ENCODE data around the gene SYTL3. TPM values are rescaled to one million over a fixed set of nuclear protein-coding genes. Genes with fewer than 3 reads are reported as not detected.

The SYTL3 gene
- total and polyA plus RNA-seq, 9 of the 15 experiments (the other 6 are each of a cell fraction or from before 2014, with no cell fraction given), result 0.04 to 0.46 (median 0.17) TPM; not detected in 1

DNA sequence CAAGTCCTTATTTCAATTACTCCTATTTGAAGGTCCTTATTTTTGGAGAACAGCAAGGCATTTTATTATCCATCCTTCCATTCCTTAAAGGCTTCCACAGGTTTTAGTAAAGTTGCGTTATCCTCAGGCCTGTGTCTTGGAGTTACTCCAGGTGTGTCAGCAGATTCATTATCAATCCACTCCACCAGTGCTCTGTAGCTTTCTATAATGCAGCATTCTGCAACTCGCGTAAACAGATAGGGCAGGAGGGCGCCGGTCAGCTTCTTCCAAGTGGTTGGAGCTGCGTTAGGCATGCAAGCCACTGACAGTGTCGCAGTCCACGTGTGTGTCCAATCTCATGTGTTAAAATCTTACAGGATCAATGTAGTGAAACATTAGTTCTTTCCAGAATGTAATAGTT is 75.8 kb downstream of the SYTL3 start:
- no peaks in the 10 kb centered on the region for H3K9me1 ChIP-seq (ENCODE audit: control insufficient read depth, insufficient read depth, low read length)
- H3K27ac ChIP-seq (ENCODE audit: extremely low read depth, low read depth, low read length), result no peak overlapping the region
- H3K9me3 ChIP-seq (replicated peaks; ENCODE audit: control insufficient read depth, insufficient read depth, low read depth, low read length), result no peaks in the 10 kb centered on the region; the same call in 1 of the 2 replicates
- CTCF ChIA-PET (ENCODE audit: low intra/inter-chr PET ratio), result no interaction called here
- peaks cover under 1 to 3% of the 10 kb centered on the region in 2 experiments; a peak in 3 of 5 replicates for H3K27me3 ChIP-seq (ENCODE audit: control insufficient read depth in 2 of 2, insufficient read depth in 2 of 2, low read length in 2 of 2)
- POLR2A ChIA-PET, result interaction anchor here (0.7 kb wide), 1 partner anchor 74 kb away, joined by 3 read pairs; no protein-coding TSS in a partner anchor
- FAIRE-seq (peak; percentile 75), DNase-seq (ENCODE audit: extremely low read depth in 1 of 4, low spot score in 3 of 4) (peak in 1 of 4 experiments; percentile 64), ATAC-seq (peak; percentile 85)
- H3K79me2 ChIP-seq (ENCODE audit: control insufficient read depth, insufficient read depth, low read length), result no peaks in the 10 kb centered on the region
- WGBS (ENCODE audit: insufficient coverage, low coverage, missing lambda C conversion rate), result 5% methylated on average over 8 of the region's 8 CpGs
- in situ Hi-C loops (cut with MboI) (no loop called here), intact Hi-C loops (cut with micrococcal nuclease) (no loop called here)
- no peak overlapping the region for H3K4me3 ChIP-seq
- peak overlapping the region; percentile 25; the same call in 1 of the 2 replicates for H2AFZ ChIP-seq (ENCODE audit: low read depth, low read length)
- peaks cover 4 to 8% of the 10 kb centered on the region in 2 experiments for H3K4me1 ChIP-seq (replicated peaks in 1 of 2; ENCODE audit: control insufficient read depth in 2 of 2, insufficient read depth in 2 of 2, low read length in 2 of 2)
- H3K4me2 ChIP-seq (ENCODE audit: insufficient read depth, low read length), result no peak overlapping the region
- no peaks in the 10 kb centered on the region for H3K36me3 ChIP-seq (ENCODE audit: control insufficient read depth, insufficient read depth, low read length)
- no peaks in the 10 kb centered on the region for H4K20me1 ChIP-seq (replicated peaks; ENCODE audit: control insufficient read depth, insufficient read depth, low read length)
- no peak overlapping the region for H3K9ac ChIP-seq (ENCODE audit: insufficient read depth in 1 of 2, low read depth in 2 of 2, low read length in 2 of 2)
- no TSS peak for BruUV-seq (replicated peaks)
- TF ChIP-seq CXXC5 (CRISPR knock-in tag; IDR thresholded peaks at IDR 0.05), result peak; percentile 31; the same call in 1 of the 2 replicates
- 0 out of 2 replicates have a peak, but pooled peaks have one; percentile 11 for TF ChIP-seq C11orf30 (IDR thresholded peaks at IDR 0.05; ENCODE audit: low read depth)
- TF ChIP-seq MYC (IDR thresholded peaks at IDR 0.05; ENCODE audit: low read depth, low read length), result 0 out of 2 replicates have a peak, but pooled peaks have one; percentile 25
- TF ChIP-seq MYC (CRISPR knock-in tag; IDR thresholded peaks at IDR 0.05; ENCODE audit: borderline replicate concordance, low read depth), result no peak
- peak; percentile 34; the same call in 1 of the 2 replicates for TF ChIP-seq POLR2AphosphoS5 (IDR thresholded peaks at IDR 0.05; ENCODE audit: control insufficient read depth, insufficient read depth, low read depth, low read length)
- TF ChIP-seq TRIM24 (IDR thresholded peaks at IDR 0.05), result peak; percentile 61; a peak in 2 of 4 replicates
- peak; percentile 56 for TF ChIP-seq EP300 (IDR thresholded peaks at IDR 0.05; ENCODE audit: low read length)
- peak; percentile 26; the same call in 1 of the 2 replicates for TF ChIP-seq ZNF316 (IDR thresholded peaks at IDR 0.05)
- peak; percentile 57 for TF ChIP-seq NCOR1 (IDR thresholded peaks at IDR 0.05)
- no peak for TF ChIP-seq ZNF354B (CRISPR knock-in tag; IDR thresholded peaks at IDR 0.05)
- TF ChIP-seq, protein P1, sequence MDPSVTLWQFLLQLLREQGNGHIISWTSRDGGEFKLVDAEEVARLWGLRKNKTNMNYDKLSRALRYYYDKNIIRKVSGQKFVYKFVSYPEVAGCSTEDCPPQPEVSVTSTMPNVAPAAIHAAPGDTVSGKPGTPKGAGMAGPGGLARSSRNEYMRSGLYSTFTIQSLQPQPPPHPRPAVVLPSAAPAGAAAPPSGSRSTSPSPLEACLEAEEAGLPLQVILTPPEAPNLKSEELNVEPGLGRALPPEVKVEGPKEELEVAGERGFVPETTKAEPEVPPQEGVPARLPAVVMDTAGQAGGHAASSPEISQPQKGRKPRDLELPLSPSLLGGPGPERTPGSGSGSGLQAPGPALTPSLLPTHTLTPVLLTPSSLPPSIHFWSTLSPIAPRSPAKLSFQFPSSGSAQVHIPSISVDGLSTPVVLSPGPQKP (CRISPR knock-in tag; IDR thresholded peaks at IDR 0.05), result no peak
- peak; percentile 78 for TF ChIP-seq CBFA2T2 (conservative IDR thresholded peaks at IDR 0.05)
- TF ChIP-seq RCOR1 (IDR thresholded peaks at IDR 0.05; ENCODE audit: borderline replicate concordance in 1 of 2, low read depth in 2 of 2, low read length in 2 of 2), result peak in 1 of 2 experiments; percentile 50; a peak in 1 of 4 replicates
- TF ChIP-seq ZNF217 (CRISPR knock-in tag; IDR thresholded peaks at IDR 0.05), result no peak
- peak; percentile 20; the same call in 1 of the 2 replicates for TF ChIP-seq CTBP1 (IDR thresholded peaks at IDR 0.05; ENCODE audit: borderline replicate concordance)
- peak; percentile 77 for TF ChIP-seq TAL1 (IDR thresholded peaks at IDR 0.05)
- TF ChIP-seq SMARCA4 (IDR thresholded peaks at IDR 0.05), result 0 out of 2 replicates have a peak, but pooled peaks have one; percentile 16
- TF ChIP-seq, protein P2, sequence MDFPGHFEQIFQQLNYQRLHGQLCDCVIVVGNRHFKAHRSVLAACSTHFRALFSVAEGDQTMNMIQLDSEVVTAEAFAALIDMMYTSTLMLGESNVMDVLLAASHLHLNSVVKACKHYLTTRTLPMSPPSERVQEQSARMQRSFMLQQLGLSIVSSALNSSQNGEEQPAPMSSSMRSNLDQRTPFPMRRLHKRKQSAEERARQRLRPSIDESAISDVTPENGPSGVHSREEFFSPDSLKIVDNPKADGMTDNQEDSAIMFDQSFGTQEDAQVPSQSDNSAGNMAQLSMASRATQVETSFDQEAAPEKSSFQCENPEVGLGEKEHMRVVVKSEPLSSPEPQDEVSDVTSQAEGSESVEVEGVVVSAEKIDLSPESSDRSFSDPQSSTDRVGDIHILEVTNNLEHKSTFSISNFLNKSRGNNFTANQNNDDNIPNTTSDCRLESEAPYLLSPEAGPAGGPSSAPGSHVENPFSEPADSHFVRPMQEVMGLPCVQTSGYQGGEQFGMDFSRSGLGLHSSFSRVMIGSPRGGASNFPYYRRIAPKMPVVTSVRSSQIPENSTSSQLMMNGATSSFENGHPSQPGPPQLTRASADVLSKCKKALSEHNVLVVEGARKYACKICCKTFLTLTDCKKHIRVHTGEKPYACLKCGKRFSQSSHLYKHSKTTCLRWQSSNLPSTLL (IDR thresholded peaks at IDR 0.05), result no peak
- peak; percentile 86 for TF ChIP-seq CBFA2T3 (IDR thresholded peaks at IDR 0.05)
- TF ChIP-seq TCF3 (CRISPR knock-in tag; IDR thresholded peaks at IDR 0.05), result peak; percentile 74
- peak; percentile 77 for TF ChIP-seq TEAD4 (IDR thresholded peaks at IDR 0.05; ENCODE audit: low read length)
- no peak for TF ChIP-seq TEAD4 (CRISPR knock-in tag; IDR thresholded peaks at IDR 0.05; ENCODE audit: borderline replicate concordance)
- TF ChIP-seq ZEB2 (IDR thresholded peaks at IDR 0.05), result 0 out of 2 replicates have a peak, but pooled peaks have one; percentile 16

All from K562 (cell line).